A673 (cell line): ENCODE data around the gene SWI5. TPM values are rescaled to one million over a fixed set of nuclear protein-coding genes. Genes with fewer than 3 reads are reported as not detected.

Experiments
- BruUV-seq: library from RNA; stranded (reverse); fragments of 400-500 nt; replicated peaks from 2 replicates; lab custom pipeline; 2021; lab: Mats Ljungman, UMichigan
- CTCF ChIA-PET: fragments of 300-600 bp; sonication (Branson Sonifier 250); formaldehyde crosslinking; loops from one replicate; lab custom pipeline; 2022; ENCODE audit warnings: antibody characterized with exemption; lab: Charles Lee
- POLR2A ChIA-PET: fragments of 300-600 bp; sonication (Branson Sonifier 250); formaldehyde crosslinking; loops from one replicate; lab custom pipeline; 2022; ENCODE audit warnings: antibody characterized with exemption; ENCODE audit not compliant: low non-redundant PET; lab: Charles Lee
- DNase-seq: peaks from one replicate; pipeline ENCODE4 v3.0.0-alpha.2; 2015; ENCODE audit warnings: low spot score
- H3K27ac ChIP-seq: fragments of 200-600 bp; sonication (generic); 2 replicates; pipeline ENCODE4 v1.5.1; 2016; ENCODE audit warnings: mixed run types, low read depth, mild to moderate bottlenecking, mixed read lengths, antibody characterized with exemption, low read length; ENCODE audit not compliant: poor library complexity, severe bottlenecking
- H3K27me3 ChIP-seq: fragments of 200-600 bp; sonication (generic); replicated peaks from 2 replicates; pipeline ENCODE4 v1.6.1; 2017; ENCODE audit warnings: mixed run types, low read depth, mild to moderate bottlenecking, mixed read lengths, antibody characterized with exemption, low read length; ENCODE audit not compliant: insufficient read depth, poor library complexity
- H3K36me3 ChIP-seq: fragments of 200-600 bp; sonication (generic); 2 replicates; pipeline ENCODE4 v1.6.1; 2016; ENCODE audit warnings: mixed run types, mild to moderate bottlenecking, mixed read lengths, antibody characterized with exemption, low read length; ENCODE audit not compliant: insufficient read depth, poor library complexity, severe bottlenecking
- H3K4me1 ChIP-seq: fragments of 200-600 bp; sonication (generic); 2 replicates; pipeline ENCODE4 v1.6.1; 2017; ENCODE audit warnings: mixed run types, mild to moderate bottlenecking, mixed read lengths, antibody characterized with exemption, low read length; ENCODE audit not compliant: insufficient read depth, poor library complexity, severe bottlenecking
- H3K4me3 ChIP-seq: fragments of 200-600 bp; sonication (generic); 2 replicates; pipeline ENCODE4 v1.5.1; 2016; ENCODE audit warnings: low read depth, mixed run types, mild to moderate bottlenecking, mixed read lengths, low read length; ENCODE audit not compliant: poor library complexity, severe bottlenecking
- H3K9me3 ChIP-seq: fragments of 200-600 bp; sonication (generic); 2 replicates; pipeline ENCODE4 v1.6.1; 2016; ENCODE audit warnings: mixed run types, low read depth, mild to moderate bottlenecking, mixed read lengths, antibody characterized with exemption, low read length; ENCODE audit not compliant: poor library complexity, severe bottlenecking
- CTCF ChIP-seq: fragments of 300-800, 200-600 bp; sonication (generic); conservative IDR thresholded peaks from 2 replicates; pipeline ENCODE4 v1.5.1; 2017; ENCODE audit warnings: low read depth, mild to moderate bottlenecking, antibody characterized with exemption, low read length, moderate library complexity, mixed read lengths
- EZH2 ChIP-seq: fragments of 200-600 bp; sonication (generic); IDR thresholded peaks from 2 replicates; pipeline ENCODE4 v1.6.1; 2017; ENCODE audit warnings: borderline replicate concordance, low read depth, mild to moderate bottlenecking, mixed read lengths, antibody characterized with exemption, low read length; ENCODE audit not compliant: poor library complexity, severe bottlenecking
- intact Hi-C: fragments of 100-400 bp; cut with micrococcal nuclease; formaldehyde crosslinking; loops from one replicate; pipeline ENCODE4 v1.10.0; 2022; ENCODE audit not compliant: unreplicated experiment
- total RNA-seq: library from RNA; stranded (reverse); gene quantifications from 2 replicates; pipeline ENCODE4 v1.2.3, GENCODE V29; 2021

SWI5 gene
- total RNA-seq, 1 experiment from 2014 or later = 19.0 TPM

- POLR2A ChIA-PET = no interaction called here
- TF ChIP-seq EZH2 (no peak), CTCF (no peak)
- no peaks in the 10 kb centered on the region for H3K27me3 ChIP-seq
- BruUV-seq = no TSS peak
- H3K4me3 ChIP-seq = no peak overlapping the region
- peaks cover 9% of the 10 kb centered on the region for H3K36me3 ChIP-seq
- H3K27ac ChIP-seq = no peak overlapping the region
- CTCF ChIA-PET = no interaction called here
- intact Hi-C loops = no loop called here
- H3K4me1 ChIP-seq = no peaks in the 10 kb centered on the region
- no peaks in the 10 kb centered on the region for H3K9me3 ChIP-seq
- no peak for DNase-seq
Measured at GRCh38 chr9:128304971-128305288, 28.9 kb downstream of the SWI5 start.

- CTCF ChIA-PET = no interaction called here
- no peak overlapping the region for H3K27ac ChIP-seq
- no peak overlapping the region for H3K4me3 ChIP-seq
- no peaks in the 10 kb centered on the region for H3K27me3 ChIP-seq
- TF ChIP-seq EZH2 (no peak), CTCF (no peak)
- H3K4me1 ChIP-seq = no peaks in the 10 kb centered on the region
- intact Hi-C loops = no loop called here
- no TSS peak for BruUV-seq
- H3K9me3 ChIP-seq = no peaks in the 10 kb centered on the region
- peaks cover 32% of the 10 kb centered on the region for H3K36me3 ChIP-seq
- DNase-seq = no peak
- POLR2A ChIA-PET = no interaction called here
Measured at GRCh38 chr9:128309551-128309950, 33.5 kb downstream of the SWI5 start.

GRCh38 chr9:128310461-128310860 lies 34.4 kb downstream of the SWI5 start:
- no peak for DNase-seq
- H3K27ac ChIP-seq = no peak overlapping the region
- H3K27me3 ChIP-seq = no peaks in the 10 kb centered on the region
- H3K4me1 ChIP-seq = no peaks in the 10 kb centered on the region
- peaks cover 37% of the 10 kb centered on the region for H3K36me3 ChIP-seq
- ChIA-PET POLR2A (no interaction called here), CTCF (no interaction called here)
- BruUV-seq = no TSS peak
- no peaks in the 10 kb centered on the region for H3K9me3 ChIP-seq
- intact Hi-C loops = no loop called here
- no peak overlapping the region for H3K4me3 ChIP-seq
- no peak for TF ChIP-seq CTCF
- no peak for TF ChIP-seq EZH2
